Measurements from ENCODE around the gene ZC3H18.

ZC3H18 gene

DNA sequence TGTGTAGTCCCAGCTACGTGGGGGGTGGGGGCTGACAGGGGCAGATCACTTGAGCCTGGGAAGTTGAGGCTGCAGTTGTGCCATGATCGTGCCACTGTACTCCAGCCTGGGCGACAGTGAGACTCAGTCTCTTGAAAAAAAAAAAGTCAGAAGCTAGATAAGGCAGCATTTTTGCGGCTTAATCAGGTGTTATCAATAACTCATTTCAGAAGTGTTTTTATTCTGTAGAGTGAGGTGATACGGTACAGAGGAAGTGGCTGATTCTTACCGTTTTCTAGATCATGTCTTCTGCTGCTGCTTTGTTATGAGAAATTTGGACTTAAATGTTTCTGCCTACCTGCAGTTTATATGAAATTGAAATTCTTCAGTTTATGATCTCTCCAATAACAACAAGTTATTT, 18.6 kb downstream of the ZC3H18 start:
- TF ChIP-seq POU6F1 (CRISPR knock-in tag; IDR thresholded peaks at IDR 0.05; ENCODE audit: borderline replicate concordance, low read depth), result no peak
- no peak for TF ChIP-seq ZC3H10 (CRISPR knock-in tag; IDR thresholded peaks at IDR 0.05)
- no peak for TF ChIP-seq TCF4 (CRISPR knock-in tag; IDR thresholded peaks at IDR 0.05; ENCODE audit: borderline replicate concordance)
- no peak for TF ChIP-seq TSHZ2 (CRISPR knock-in tag; IDR thresholded peaks at IDR 0.05)
- TF ChIP-seq ISL1 (CRISPR knock-in tag; IDR thresholded peaks at IDR 0.05), result no peak
- no peak for TF ChIP-seq ZFP30 (CRISPR knock-in tag; IDR thresholded peaks at IDR 0.05)
- TF ChIP-seq, protein P1, sequence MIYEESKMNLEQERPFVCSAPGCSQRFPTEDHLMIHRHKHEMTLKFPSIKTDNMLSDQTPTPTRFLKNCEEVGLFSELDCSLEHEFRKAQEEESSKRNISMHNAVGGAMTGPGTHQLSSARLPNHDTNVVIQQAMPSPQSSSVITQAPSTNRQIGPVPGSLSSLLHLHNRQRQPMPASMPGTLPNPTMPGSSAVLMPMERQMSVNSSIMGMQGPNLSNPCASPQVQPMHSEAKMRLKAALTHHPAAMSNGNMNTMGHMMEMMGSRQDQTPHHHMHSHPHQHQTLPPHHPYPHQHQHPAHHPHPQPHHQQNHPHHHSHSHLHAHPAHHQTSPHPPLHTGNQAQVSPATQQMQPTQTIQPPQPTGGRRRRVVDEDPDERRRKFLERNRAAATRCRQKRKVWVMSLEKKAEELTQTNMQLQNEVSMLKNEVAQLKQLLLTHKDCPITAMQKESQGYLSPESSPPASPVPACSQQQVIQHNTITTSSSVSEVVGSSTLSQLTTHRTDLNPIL (CRISPR knock-in tag; IDR thresholded peaks at IDR 0.05; ENCODE audit: low read depth), result no peak
- no peak for TF ChIP-seq OSR1 (CRISPR knock-in tag; IDR thresholded peaks at IDR 0.05)
- no peak for TF ChIP-seq BACH2 (CRISPR knock-in tag; IDR thresholded peaks at IDR 0.05; ENCODE audit: borderline replicate concordance)
- ATAC-seq, result no peak

- ATAC-seq, result no peak
- TF ChIP-seq ARNTL (CRISPR knock-in tag; IDR thresholded peaks at IDR 0.05; ENCODE audit: borderline replicate concordance, low read depth) (no peak), TCF4 (CRISPR knock-in tag; IDR thresholded peaks at IDR 0.05; ENCODE audit: borderline replicate concordance) (no peak), ZNF8 (CRISPR knock-in tag; IDR thresholded peaks at IDR 0.05) (no peak)
Observed at GRCh38 chr16:88589441-88589840, 19.2 kb downstream of the ZC3H18 start.

- ATAC-seq, result no peak
- TF ChIP-seq ZNF70 (CRISPR knock-in tag; IDR thresholded peaks at IDR 0.05), result no peak
- no peak for TF ChIP-seq POU6F1 (CRISPR knock-in tag; IDR thresholded peaks at IDR 0.05; ENCODE audit: borderline replicate concordance, low read depth)
- TF ChIP-seq TCF4 (CRISPR knock-in tag; IDR thresholded peaks at IDR 0.05; ENCODE audit: borderline replicate concordance), result no peak
- no peak for TF ChIP-seq TSHZ2 (CRISPR knock-in tag; IDR thresholded peaks at IDR 0.05)
- TF ChIP-seq PATZ1 (CRISPR knock-in tag; IDR thresholded peaks at IDR 0.05; ENCODE audit: borderline replicate concordance), result no peak
- TF ChIP-seq OSR1 (CRISPR knock-in tag; IDR thresholded peaks at IDR 0.05), result no peak
- TF ChIP-seq PPARA (CRISPR knock-in tag; IDR thresholded peaks at IDR 0.05; ENCODE audit: borderline replicate concordance), result no peak
- TF ChIP-seq, protein P2, sequence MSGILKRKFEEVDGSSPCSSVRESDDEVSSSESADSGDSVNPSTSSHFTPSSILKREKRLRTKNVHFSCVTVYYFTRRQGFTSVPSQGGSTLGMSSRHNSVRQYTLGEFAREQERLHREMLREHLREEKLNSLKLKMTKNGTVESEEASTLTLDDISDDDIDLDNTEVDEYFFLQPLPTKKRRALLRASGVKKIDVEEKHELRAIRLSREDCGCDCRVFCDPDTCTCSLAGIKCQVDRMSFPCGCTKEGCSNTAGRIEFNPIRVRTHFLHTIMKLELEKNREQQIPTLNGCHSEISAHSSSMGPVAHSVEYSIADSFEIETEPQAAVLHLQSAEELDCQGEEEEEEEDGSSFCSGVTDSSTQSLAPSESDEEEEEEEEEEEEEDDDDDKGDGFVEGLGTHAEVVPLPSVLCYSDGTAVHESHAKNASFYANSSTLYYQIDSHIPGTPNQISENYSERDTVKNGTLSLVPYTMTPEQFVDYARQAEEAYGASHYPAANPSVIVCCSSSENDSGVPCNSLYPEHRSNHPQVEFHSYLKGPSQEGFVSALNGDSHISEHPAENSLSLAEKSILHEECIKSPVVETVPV (CRISPR knock-in tag; IDR thresholded peaks at IDR 0.05), result no peak
- TF ChIP-seq ZNF565 (CRISPR knock-in tag; conservative IDR thresholded peaks at IDR 0.05; ENCODE audit: low read depth), result no peak
- no peak for TF ChIP-seq BACH2 (CRISPR knock-in tag; IDR thresholded peaks at IDR 0.05; ENCODE audit: borderline replicate concordance)
- no peak for TF ChIP-seq TOX (CRISPR knock-in tag; IDR thresholded peaks at IDR 0.05; ENCODE audit: borderline replicate concordance)
- no peak for TF ChIP-seq ESRRG (CRISPR knock-in tag; IDR thresholded peaks at IDR 0.05)
- no peak for TF ChIP-seq ZNF8 (CRISPR knock-in tag; IDR thresholded peaks at IDR 0.05)
- TF ChIP-seq SNAI2 (CRISPR knock-in tag; IDR thresholded peaks at IDR 0.05), result no peak
- no peak for TF ChIP-seq ISL1 (CRISPR knock-in tag; IDR thresholded peaks at IDR 0.05)
- no peak for TF ChIP-seq ZC3H10 (CRISPR knock-in tag; IDR thresholded peaks at IDR 0.05)
- TF ChIP-seq ZFP30 (CRISPR knock-in tag; IDR thresholded peaks at IDR 0.05), result no peak
- no peak for TF ChIP-seq ZFP3 (CRISPR knock-in tag; IDR thresholded peaks at IDR 0.05)
- no peak for TF ChIP-seq GLIS3 (CRISPR knock-in tag; IDR thresholded peaks at IDR 0.05)
- TF ChIP-seq CSDC2 (CRISPR knock-in tag; IDR thresholded peaks at IDR 0.05), result no peak
Observed at GRCh38 chr16:88591577-88592021, 21.4 kb downstream of the ZC3H18 start.

Measured in SK-N-SH treated with all-trans-retinoic acid at 6 μM for 48 hours (cell line).